ENCODE data around the gene ZNF428.

DNA sequence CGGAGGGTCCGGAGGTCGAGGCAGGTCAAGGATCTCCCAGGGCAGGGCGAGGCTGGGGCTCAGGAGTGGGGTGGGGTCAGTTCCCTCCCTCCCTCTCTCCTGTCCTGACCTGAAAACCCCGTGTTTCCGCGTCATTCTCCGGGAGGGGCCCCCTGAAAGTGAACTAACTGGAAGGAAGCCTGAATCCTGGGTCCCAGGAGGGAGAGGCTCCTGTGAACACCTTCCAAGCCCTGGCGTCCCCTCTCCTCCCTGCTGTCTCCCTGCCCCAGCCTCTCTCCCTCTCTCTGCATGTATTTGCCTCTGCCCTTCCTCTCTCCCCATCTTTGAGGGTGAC is 21.0 kb upstream of the ZNF428 start:
- no peak for TF ChIP-seq CTCF (IDR thresholded peaks at IDR 0.05)
- no peak for TF ChIP-seq POLR2A (IDR thresholded peaks at IDR 0.05)

All from ovary (tissue), 3 donors.